ENCODE results near the gene ARHGAP20. TPM values are rescaled to one million over a fixed set of nuclear protein-coding genes. Genes with fewer than 3 reads are reported as not detected.

The ARHGAP20 gene
- total and polyA plus RNA-seq, 9 of the 15 experiments (the other 6 are each of a cell fraction or from before 2014, with no cell fraction given): 0.07 TPM; not detected in 8

GRCh38 chr11:110716361-110716760 lies 4.1 kb upstream of the ARHGAP20 start:
- ATAC-seq: no peak
- ChIA-PET CTCF (ENCODE audit: low intra/inter-chr PET ratio) (no interaction called here), POLR2A (interaction anchor here (0.6 kb wide), 1 partner anchor 251 kb away, joined by 3 read pairs; no protein-coding TSS in a partner anchor)
- in situ Hi-C loops (cut with MboI) (no loop called here), intact Hi-C loops (cut with micrococcal nuclease) (no loop called here)
- H3K9ac ChIP-seq (ENCODE audit: insufficient read depth in 1 of 2, low read depth in 2 of 2, low read length in 2 of 2): no peak overlapping the region
- H3K4me3 ChIP-seq: no peak overlapping the region
- no peaks in the 10 kb centered on the region for H4K20me1 ChIP-seq (replicated peaks; ENCODE audit: control insufficient read depth, insufficient read depth, low read length)
- TF ChIP-seq TCFL5 (CRISPR knock-in tag; conservative IDR thresholded peaks at IDR 0.05) (no peak), MTF1 (CRISPR knock-in tag; IDR thresholded peaks at IDR 0.05; ENCODE audit: borderline replicate concordance) (no peak), CBX1 (IDR thresholded peaks at IDR 0.05; ENCODE audit: low read depth) (no peak), PML (IDR thresholded peaks at IDR 0.05; ENCODE audit: low read length) (no peak), ELF2 (CRISPR knock-in tag; IDR thresholded peaks at IDR 0.05) (no peak), CXXC5 (CRISPR knock-in tag; IDR thresholded peaks at IDR 0.05) (no peak), NCOR1 (IDR thresholded peaks at IDR 0.05) (no peak), XRCC5 (IDR thresholded peaks at IDR 0.05; ENCODE audit: low read depth, low read length) (no peak), ZNF24 (IDR thresholded peaks at IDR 0.05) (no peak), ZKSCAN1 (IDR thresholded peaks at IDR 0.05; ENCODE audit: low read depth, low read length) (no peak), FOXP4 (CRISPR knock-in tag; IDR thresholded peaks at IDR 0.05; ENCODE audit: borderline replicate concordance) (no peak), GATAD2B (IDR thresholded peaks at IDR 0.05; ENCODE audit: borderline replicate concordance) (no peak), HNRNPLL (IDR thresholded peaks at IDR 0.05; ENCODE audit: low read depth, low read length, poor library complexity, severe bottlenecking) (no peak), ZNF12 (CRISPR knock-in tag; IDR thresholded peaks at IDR 0.05) (no peak), RBM14 (IDR thresholded peaks at IDR 0.05; ENCODE audit: borderline replicate concordance, insufficient read depth, low read depth, low read length) (no peak)
- H2AFZ ChIP-seq (ENCODE audit: low read depth, low read length): no peak overlapping the region
- no peak for FAIRE-seq
- no peaks in the 10 kb centered on the region for H3K79me2 ChIP-seq (ENCODE audit: control insufficient read depth, insufficient read depth, low read length)
- no peak for DNase-seq (ENCODE audit: extremely low read depth in 1 of 4, low spot score in 3 of 4)
- H3K27ac ChIP-seq (ENCODE audit: extremely low read depth, low read depth, low read length): no peak overlapping the region
- no peak overlapping the region for H3K4me2 ChIP-seq (ENCODE audit: insufficient read depth, low read length)
- no peaks in the 10 kb centered on the region; a peak in 1 of 5 replicates for H3K27me3 ChIP-seq (ENCODE audit: control insufficient read depth in 2 of 2, insufficient read depth in 2 of 2, low read length in 2 of 2)
- no TSS peak for BruUV-seq (replicated peaks)
- H3K9me1 ChIP-seq (ENCODE audit: control insufficient read depth, insufficient read depth, low read length): no peaks in the 10 kb centered on the region
- peaks cover 0 to 14% of the 10 kb centered on the region in 2 experiments; a peak in 2 of 5 replicates for H3K4me1 ChIP-seq (replicated peaks in 1 of 2; ENCODE audit: control insufficient read depth in 2 of 2, insufficient read depth in 2 of 2, low read length in 2 of 2)
- H3K36me3 ChIP-seq (ENCODE audit: control insufficient read depth, insufficient read depth, low read length): no peaks in the 10 kb centered on the region
- no peaks in the 10 kb centered on the region for H3K9me3 ChIP-seq (replicated peaks; ENCODE audit: control insufficient read depth, insufficient read depth, low read depth, low read length)
- 0% methylated on average over 2 of the region's 2 CpGs for WGBS (ENCODE audit: insufficient coverage, low coverage, missing lambda C conversion rate)
